Activated CD4-positive, CD25-positive, alpha-beta regulatory T cell treated with anti-CD3 and anti-CD28 coated beads, Interleukin-2, amount 50 U/mL, for 24 hours (primary cell): ENCODE data around the gene SOHLH1.

Source experiments
- ATAC-seq, 2 donors: fragments of 150-1000 bp; cut with Tn5 transposase; one replicate each; pipeline ENCODE4 v1.10.0; 2021; ENCODE audit warnings: mild to moderate bottlenecking in 1 of 2, moderate library complexity in 1 of 2

Gene SOHLH1

GRCh38 chr9:135728436-135729110 is 29.3 kb upstream of the SOHLH1 start:
- no peak for ATAC-seq

DNA sequence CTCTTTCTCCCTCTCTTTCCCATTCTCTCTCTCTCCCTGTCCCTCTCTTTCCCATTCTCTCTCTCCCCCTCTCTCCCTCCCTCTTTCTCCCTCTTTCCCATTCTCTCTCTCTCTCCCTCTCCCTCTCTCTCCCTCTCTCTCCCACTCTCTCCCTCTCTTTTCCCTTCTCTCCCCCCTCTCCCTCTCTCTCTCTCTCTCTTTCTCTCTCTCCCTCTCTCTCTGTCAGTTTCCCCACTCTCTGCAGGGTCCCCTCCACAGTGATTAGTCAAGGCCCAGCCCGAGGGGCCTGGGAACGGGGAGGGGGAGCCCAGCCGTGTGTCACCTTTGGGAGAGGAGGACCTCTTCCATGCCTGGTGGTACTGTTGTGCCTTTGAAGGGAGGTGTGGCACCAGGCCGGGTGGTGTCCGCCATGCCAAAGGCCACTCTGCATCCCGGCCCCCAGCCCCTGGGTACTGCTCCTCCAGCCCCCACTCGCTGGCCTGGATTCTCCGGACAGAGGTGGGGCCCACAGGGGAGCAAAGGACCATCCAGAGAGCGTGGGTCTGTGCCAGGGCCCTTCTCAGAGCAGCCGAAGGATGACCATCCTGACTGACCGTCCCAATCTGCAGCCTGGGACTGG is 28.1 kb upstream of the SOHLH1 start:
- ATAC-seq: no peak

DNA sequence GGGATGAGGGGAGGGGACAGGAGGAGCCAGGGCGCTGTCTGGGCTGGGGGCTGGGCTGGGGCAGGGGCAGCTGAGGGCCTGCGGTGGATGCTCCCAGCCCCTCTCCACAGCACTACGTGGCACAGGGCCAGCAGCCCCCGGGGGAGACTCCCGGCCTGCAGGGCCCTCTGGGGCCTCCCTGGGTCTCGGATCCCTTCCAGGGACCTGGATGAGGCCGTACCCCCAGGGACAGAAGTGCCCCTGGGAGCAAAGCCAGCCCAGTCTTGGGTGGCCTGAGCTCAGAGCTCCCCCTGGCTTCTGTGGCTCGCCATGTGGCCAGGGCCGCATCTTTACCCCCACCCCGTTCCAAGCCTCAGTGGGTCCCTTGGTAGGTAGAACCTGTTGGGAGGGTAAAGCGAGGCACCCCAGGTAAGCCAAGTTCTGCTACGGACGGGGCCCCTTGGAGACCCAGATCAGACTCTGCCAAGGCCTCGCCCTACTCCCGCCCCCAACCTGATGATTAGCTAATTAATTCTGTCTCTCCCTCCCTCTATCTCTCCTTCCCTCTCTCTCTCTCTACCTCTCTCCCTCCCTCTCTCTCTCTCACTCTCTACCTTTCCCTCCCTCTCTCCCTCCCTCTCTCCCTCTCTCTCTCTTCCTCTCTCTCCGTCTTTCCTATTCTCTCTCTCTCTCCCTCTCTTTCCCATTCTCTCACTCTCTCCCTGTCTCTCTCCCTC is 27.0 kb upstream of the SOHLH1 start:
- ATAC-seq: no peak

DNA sequence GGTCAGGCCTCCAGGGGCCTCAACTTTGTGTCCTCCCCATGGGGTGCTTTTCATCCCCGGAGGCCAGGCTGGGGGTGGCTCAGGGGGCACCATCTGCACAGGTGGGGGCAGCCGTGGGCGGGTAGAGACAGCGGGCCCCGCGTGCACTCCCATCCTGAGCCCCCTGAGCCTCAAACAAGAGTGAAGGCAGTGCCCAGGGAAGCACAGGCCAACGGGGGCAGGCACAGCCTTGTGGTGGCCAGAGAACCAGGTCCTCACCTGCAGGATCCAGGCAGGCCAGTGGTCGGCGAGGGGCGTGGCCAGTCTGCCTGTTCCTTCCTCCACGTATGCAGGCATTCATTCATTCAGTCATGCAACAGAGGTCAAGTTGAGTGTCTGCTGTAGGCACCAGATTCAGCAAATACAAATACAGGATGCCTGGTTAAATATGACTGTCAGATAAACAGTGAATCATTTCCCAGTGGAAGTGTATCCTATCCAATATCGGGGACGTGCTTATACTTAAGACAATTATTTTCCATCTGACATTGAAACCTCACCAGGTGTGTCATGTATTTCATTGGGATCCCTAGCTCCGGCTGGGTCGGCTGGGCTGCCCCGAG is 25.0 kb upstream of the SOHLH1 start:
- ATAC-seq: no peak

DNA sequence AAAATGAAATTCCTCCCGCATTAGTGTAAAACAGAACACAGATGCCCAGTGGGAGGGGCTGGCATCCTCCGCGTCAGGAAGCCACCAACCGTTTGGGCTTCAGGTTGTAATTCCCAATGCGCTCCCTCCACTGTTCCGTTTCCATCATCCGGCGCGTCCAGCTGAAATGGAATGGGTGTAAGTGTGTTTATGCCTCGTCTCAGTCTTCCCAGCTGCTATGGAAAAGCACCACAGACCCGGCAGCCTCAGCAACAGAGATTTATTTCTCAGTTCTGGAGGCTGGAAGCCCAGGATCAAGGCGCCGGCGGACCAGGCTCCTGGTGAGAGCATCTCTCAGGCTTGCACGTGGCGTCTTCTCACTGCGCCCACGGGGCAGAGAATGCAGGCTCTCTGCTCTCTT is 23.1 kb upstream of the SOHLH1 start:
- ATAC-seq: no peak

GRCh38 chr9:135719472-135719871 is 20.2 kb upstream of the SOHLH1 start:
- no peak for ATAC-seq

GRCh38 chr9:135718616-135719015 is 19.3 kb upstream of the SOHLH1 start:
- no peak for ATAC-seq

DNA sequence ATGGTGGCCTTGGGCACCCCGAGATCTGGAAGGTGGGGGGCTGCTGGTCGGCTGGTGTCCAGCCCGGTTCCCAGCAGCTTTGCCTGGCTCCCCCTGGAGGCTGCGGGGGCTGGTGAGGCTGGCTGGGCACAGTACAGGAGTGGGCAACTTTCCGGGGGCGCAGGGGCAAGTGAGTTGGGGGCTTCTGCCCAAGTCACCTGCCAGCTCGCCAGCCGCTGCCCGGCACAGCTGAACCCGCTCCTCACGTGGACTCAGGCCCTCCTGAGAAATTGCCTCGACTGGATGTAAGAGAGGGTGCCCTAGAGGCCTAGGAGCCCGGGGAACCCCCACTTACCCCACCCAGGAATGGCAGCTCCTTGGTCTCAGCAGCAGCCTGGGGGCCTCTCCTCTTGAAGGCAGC is 18.1 kb upstream of the SOHLH1 start:
- ATAC-seq: no peak

- no peak for ATAC-seq
Observed at GRCh38 chr9:135716045-135716444, 16.8 kb upstream of the SOHLH1 start.

DNA sequence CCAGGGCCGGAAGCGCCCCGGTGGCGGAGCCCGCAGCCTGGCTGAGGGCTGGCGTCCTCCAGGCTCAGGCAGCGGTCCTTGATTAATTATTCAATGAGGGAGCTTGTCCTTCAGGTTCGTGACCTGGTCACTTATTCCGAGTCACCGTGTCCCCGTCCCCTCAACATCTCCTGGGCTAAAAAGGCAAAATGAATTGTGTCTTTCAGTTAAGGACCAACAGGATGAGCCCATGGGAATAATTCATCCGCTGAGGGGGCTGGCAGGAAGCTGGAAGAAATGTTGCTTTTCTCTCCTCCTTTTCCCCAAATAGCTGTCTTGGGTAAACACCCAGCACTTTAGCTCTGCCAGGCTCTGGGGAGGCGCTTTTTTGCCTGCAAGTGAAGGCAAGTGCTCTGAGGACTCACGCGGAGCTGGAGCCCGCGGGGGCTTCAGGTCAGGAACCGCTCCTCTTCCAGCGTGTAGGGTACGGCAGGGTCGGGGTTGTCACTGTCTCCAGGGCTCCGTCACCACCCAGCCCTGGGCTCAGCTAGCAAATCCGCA is 15.8 kb upstream of the SOHLH1 start:
- ATAC-seq: no peak

GRCh38 chr9:135714242-135715055 is 15.2 kb upstream of the SOHLH1 start:
- ATAC-seq: no peak

- no peak for ATAC-seq
Observed at GRCh38 chr9:135712613-135713295, 13.5 kb upstream of the SOHLH1 start.

- no peak for ATAC-seq
Observed at GRCh38 chr9:135711881-135712280, 12.6 kb upstream of the SOHLH1 start.

DNA sequence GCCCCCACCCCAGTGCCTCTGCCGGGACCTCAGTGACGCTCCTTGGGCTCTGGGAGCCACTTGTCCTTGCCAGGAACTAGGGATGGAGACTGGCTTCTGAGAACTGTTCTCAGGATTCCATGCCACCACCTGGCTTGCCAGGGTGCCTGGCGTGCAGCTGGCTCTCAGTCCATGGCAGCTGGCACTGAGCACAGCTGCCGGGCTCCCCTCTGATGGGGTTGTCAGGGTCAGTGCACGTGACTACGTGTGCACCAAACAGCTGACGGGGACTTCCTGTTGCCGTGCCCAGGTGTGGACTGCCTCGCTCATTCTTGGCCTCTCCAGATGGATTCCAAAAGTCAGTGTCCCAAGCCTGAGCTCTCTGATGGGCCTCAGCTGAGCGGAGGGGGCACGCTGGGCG is 12.1 kb upstream of the SOHLH1 start:
- ATAC-seq: no peak

GRCh38 chr9:135708164-135708563 is 8.9 kb upstream of the SOHLH1 start:
- ATAC-seq: no peak

DNA sequence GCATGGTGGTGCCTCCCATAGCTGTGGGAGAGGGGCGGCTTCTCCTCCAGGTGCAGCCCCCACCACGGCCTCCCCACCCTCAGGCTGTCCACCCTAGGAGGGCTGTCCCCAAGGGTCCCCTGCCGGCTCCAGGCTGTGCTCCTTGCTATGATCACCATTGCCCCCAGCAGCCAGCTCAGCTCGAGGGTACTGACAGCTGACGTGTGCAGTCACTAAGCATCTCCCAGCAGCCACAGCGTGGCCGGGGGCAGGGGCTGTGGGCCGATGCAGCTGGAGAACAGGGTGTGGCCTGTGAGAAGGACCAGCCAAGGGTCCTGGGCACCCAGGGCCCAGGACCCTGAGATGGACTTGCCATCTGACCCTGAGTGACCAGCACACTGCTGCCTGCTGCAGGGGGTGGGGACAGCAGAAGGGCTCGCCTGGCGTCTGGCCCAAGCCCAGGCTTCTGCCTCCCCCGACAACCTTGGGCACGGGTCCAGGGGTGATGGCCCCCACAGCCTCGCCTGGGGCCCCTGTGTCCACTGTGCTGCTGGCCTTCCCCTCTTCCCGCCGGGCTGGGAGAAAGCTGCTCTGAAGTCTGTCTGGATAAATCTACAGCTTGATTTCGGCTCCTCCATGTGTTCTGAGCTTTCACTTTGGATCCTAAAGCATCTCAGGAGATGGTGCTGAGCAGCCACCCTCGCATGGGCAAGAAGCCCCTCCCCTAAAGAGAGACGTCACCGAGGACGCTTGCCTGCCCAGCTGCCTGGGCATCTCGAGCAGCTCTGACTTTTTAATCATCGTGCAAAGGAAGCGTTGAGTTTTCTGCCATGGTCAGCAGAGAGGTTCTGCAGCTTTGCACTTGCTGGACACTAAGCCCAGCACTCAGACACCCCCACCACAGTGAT is 8.2 kb upstream of the SOHLH1 start:
- no peak for ATAC-seq

DNA sequence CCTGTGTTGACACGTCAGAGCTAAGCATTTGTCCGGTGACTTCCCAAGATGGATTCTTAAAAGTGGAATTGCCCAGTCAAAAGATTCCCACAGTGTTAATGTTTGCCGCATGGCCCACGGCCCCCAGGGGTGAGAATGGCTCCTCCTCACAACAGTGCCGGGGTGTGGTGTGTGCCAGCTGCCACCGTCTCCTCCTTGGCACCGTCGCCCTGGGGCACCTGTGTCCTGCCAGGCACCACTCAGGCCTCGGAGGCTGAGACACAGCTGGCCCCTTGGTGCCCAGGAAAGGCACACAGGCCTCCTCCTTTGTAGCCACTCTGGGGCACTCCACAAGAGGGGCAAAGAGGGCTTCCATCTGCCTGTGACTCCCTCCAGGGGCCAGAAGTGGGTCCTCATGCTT is 7.0 kb upstream of the SOHLH1 start:
- no peak for ATAC-seq

- no peak for ATAC-seq
Observed at GRCh38 chr9:135705376-135705775, 6.1 kb upstream of the SOHLH1 start.

GRCh38 chr9:135704483-135704882 is 5.2 kb upstream of the SOHLH1 start:
- no peak for ATAC-seq

GRCh38 chr9:135703726-135704125 is 4.4 kb upstream of the SOHLH1 start:
- ATAC-seq: no peak
